ENCODE data around the gene CELF2.

Gene CELF2

GRCh38 chr10:11382187-11382586 is 364.5 kb downstream of the CELF2 start:
- TF ChIP-seq FOXP2 (optimal IDR thresholded peaks at IDR 0.05; ENCODE audit: borderline replicate concordance, extremely low read depth, extremely low read length, insufficient read depth) (no peak), TAF1 (IDR thresholded peaks at IDR 0.05; ENCODE audit: borderline replicate concordance, insufficient read depth, low read length) (no peak), SIN3A (IDR thresholded peaks at IDR 0.05; ENCODE audit: borderline replicate concordance, insufficient read depth, low read length) (no peak), POLR2AphosphoS5 (IDR thresholded peaks at IDR 0.05; ENCODE audit: low read depth, low read length) (no peak), REST (IDR thresholded peaks at IDR 0.05; ENCODE audit: insufficient read depth in 1 of 2, low read depth in 2 of 2, low read length in 2 of 2) (no peak)

GRCh38 chr10:11386044-11386443 is 368.4 kb downstream of the CELF2 start:
- TF ChIP-seq REST (IDR thresholded peaks at IDR 0.05; ENCODE audit: insufficient read depth in 1 of 2, low read depth in 2 of 2, low read length in 2 of 2) (no peak), POLR2AphosphoS5 (IDR thresholded peaks at IDR 0.05; ENCODE audit: low read depth, low read length) (no peak), TAF1 (IDR thresholded peaks at IDR 0.05; ENCODE audit: borderline replicate concordance, insufficient read depth, low read length) (no peak), SIN3A (IDR thresholded peaks at IDR 0.05; ENCODE audit: borderline replicate concordance, insufficient read depth, low read length) (no peak), FOXP2 (optimal IDR thresholded peaks at IDR 0.05; ENCODE audit: borderline replicate concordance, extremely low read depth, extremely low read length, insufficient read depth) (no peak)

Data from PFSK-1 (cell line).